Breast epithelium (tissue), 4 donors: ENCODE measurements around the gene TBX6. TPM values are rescaled to one million over a fixed set of nuclear protein-coding genes. Genes with fewer than 3 reads are reported as not detected.

Experiments
- DNase-seq, 2 donors: peaks; one replicate each; pipeline ENCODE4 v3.0.0-alpha.2; 2019; ENCODE audit warnings: low spot score in 2 of 2
- H3K27ac ChIP-seq, 2 donors: fragments of 200-600 bp; sonication (generic) in 1 of 2; one replicate each; pipeline ENCODE4 v1.5.1; 2016 to 2019; ENCODE audit warnings: mild to moderate bottlenecking in 1 of 2
- H3K27me3 ChIP-seq, 2 donors: fragments of 200-600 bp; sonication (generic) in 1 of 2; one replicate each; pipeline versions ENCODE4 v1.5.1 to v1.6.0; 2017 to 2019; ENCODE audit warnings: control low read depth in 1 of 2, mild to moderate bottlenecking in 1 of 2
- H3K36me3 ChIP-seq: fragments of 200-600 bp; one replicate; pipeline ENCODE4 v1.5.1; 2019
- H3K4me1 ChIP-seq, 2 donors: fragments of 200-600 bp; sonication (generic); one replicate each; pipeline ENCODE4 v1.5.1; 2016 to 2019; ENCODE audit warnings: control low read depth in 1 of 2
- H3K4me3 ChIP-seq, 3 donors: fragments of 200-600 bp; sonication (generic); 1 replicate in 2 of 3; 2 replicates in 1 of 3; pipeline ENCODE4 v1.5.1; 2016 to 2019; ENCODE audit warnings: mild to moderate bottlenecking in 3 of 3, moderate library complexity in 2 of 3
- H3K9me3 ChIP-seq, 2 donors: fragments of 200-600 bp; sonication (generic) in 1 of 2; one replicate each; pipeline ENCODE4 v1.5.1; 2016 to 2019; ENCODE audit warnings: control low read depth in 1 of 2
- POLR2A ChIP-seq: fragments of 450-650 bp; IDR thresholded peaks from one replicate; pipeline ENCODE4 v1.6.1; 2016; ENCODE audit warnings: antibody characterized with exemption, mild to moderate bottlenecking, moderate library complexity
- POLR2AphosphoS5 ChIP-seq, 3 donors: sonication (generic); formaldehyde crosslinking; IDR thresholded peaks; one replicate each; pipeline ENCODE4 v1.6.1; 2017; ENCODE audit warnings: antibody characterized with exemption in 3 of 3
- intact Hi-C: fragments of 100-400 bp; cut with DNase I; formaldehyde crosslinking; loops from one replicate; pipeline ENCODE4 v1.15.1; 2023; ENCODE audit warnings: low total_unique reads
- total RNA-seq, 3 donors: library from RNA; depleted of rRNA; stranded (reverse); fragments of >200 nt; gene quantifications; one replicate each; pipeline ENCODE4 v1.1.0, GENCODE V29; 2016
- TF ChIP-seq, protein P1 (sequence below), 3 donors: fragments of 450-650 bp; IDR thresholded peaks; one replicate each; pipeline ENCODE4 v1.5.1; 2016 to 2017; ENCODE audit warnings: antibody characterized with exemption in 3 of 3, mild to moderate bottlenecking in 3 of 3, moderate library complexity in 3 of 3

Gene TBX6
- total RNA-seq, 3 donors from 2014 or later = 0.73 to 0.98 (median 0.80) TPM

DNA sequence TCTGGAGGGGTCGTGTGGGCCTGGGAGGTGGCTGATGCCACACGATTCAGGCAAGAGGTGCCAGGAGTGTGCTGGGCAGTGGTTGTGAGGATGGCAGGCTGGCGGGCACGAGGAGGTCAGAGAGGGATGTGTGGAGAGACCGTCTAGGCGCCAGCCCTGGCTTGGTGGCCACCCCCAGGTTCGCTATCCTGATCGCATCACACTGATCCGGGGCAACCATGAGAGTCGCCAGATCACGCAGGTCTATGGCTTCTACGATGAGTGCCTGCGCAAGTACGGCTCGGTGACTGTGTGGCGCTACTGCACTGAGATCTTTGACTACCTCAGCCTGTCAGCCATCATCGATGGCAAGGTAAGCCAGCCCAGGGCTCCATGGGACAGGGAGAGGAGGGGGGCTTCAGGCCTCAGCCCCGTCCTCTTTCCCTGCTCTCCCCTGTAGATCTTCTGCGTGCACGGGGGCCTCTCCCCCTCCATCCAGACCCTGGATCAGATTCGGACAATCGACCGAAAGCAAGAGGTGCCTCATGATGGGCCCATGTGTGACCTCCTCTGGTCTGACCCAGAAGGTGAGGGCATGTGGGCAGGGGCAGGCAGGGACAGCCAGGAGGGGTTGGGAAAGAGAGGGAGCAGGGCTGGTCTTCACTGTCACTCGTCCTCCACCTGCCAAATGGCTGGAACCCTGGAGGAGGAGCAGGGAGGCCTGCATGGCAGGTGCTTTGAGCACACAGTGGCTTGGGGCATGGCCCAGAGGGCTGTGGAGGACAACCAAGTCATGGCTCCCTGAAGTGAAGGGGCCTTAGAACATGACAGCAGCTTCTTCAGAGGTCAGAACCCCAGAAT lies 8.3 kb downstream of the TBX6 start:
- H3K36me3 ChIP-seq = peaks cover 18% of the 10 kb centered on the region

DNA sequence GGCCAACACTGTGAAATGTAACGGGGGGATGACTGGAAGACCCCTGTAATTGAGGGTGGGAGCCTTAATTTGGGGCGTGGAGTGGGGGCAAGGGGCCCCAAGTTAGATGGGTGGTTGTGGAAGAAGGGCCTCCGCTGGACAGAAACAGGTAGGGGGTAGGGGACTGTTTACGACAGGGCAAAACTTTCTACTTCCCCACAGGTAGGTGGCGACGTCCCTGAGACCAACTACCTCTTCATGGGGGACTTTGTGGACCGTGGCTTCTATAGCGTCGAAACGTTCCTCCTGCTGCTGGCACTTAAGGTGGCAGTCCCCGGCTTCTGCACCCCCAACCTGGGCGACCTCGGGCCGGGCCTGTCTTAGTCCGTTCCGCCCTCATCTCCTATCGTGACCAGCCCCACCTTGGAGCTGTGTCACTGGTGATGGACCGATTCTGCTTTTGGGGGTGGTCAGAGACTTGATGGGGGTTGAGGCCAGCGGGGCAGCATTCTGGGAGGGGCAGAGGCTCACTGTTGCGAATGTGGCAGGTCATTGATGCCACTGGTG lies 9.1 kb downstream of the TBX6 start:
- no peaks in the 10 kb centered on the region for H3K27me3 ChIP-seq
- peaks cover 0 to 6% of the 10 kb centered on the region in 2 donors for H3K4me1 ChIP-seq
- H3K36me3 ChIP-seq = peaks cover 18% of the 10 kb centered on the region
- H3K27ac ChIP-seq = no peak overlapping the region
- no peak for DNase-seq
- H3K4me3 ChIP-seq = no peak overlapping the region
- no peaks in the 10 kb centered on the region for H3K9me3 ChIP-seq
- no peak for TF ChIP-seq POLR2AphosphoS5 (IDR thresholded peaks at IDR 0.05)
- TF ChIP-seq POLR2A = no peak
- intact Hi-C loops = no loop called here

More for the DNA sequence above, 8.3 kb downstream of the TBX6 start:
- TF ChIP-seq POLR2AphosphoS5 (IDR thresholded peaks at IDR 0.05) (no peak), POLR2A (no peak)
- TF ChIP-seq, protein P1, sequence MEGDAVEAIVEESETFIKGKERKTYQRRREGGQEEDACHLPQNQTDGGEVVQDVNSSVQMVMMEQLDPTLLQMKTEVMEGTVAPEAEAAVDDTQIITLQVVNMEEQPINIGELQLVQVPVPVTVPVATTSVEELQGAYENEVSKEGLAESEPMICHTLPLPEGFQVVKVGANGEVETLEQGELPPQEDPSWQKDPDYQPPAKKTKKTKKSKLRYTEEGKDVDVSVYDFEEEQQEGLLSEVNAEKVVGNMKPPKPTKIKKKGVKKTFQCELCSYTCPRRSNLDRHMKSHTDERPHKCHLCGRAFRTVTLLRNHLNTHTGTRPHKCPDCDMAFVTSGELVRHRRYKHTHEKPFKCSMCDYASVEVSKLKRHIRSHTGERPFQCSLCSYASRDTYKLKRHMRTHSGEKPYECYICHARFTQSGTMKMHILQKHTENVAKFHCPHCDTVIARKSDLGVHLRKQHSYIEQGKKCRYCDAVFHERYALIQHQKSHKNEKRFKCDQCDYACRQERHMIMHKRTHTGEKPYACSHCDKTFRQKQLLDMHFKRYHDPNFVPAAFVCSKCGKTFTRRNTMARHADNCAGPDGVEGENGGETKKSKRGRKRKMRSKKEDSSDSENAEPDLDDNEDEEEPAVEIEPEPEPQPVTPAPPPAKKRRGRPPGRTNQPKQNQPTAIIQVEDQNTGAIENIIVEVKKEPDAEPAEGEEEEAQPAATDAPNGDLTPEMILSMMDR (IDR thresholded peaks at IDR 0.05) = no peak
- intact Hi-C loops = no loop called here
- H3K4me1 ChIP-seq = no peaks in the 10 kb centered on the region
- no peaks in the 10 kb centered on the region for H3K27me3 ChIP-seq
- no peak overlapping the region for H3K27ac ChIP-seq
- no peaks in the 10 kb centered on the region for H3K9me3 ChIP-seq
- no peak overlapping the region for H3K4me3 ChIP-seq
- no peak for DNase-seq

DNA sequence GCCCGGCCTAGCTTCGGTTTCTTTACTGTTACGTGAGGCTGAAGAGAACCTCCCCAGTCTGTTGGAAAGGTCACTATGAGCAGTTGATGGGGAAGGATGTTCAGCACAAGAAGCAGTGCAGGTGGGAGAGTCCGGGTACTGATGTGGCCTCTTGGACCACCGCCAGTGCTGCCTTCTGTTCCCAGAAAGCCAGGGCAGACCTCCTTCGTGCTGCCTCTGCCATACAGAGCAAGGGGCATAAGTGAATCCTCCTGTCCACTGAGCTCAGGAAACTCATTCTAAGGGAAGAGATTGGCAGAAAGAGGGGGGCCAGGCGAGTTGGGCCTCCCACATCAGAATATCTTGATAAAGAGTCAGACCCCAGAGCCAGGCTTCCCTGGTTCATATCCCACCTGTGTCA lies 12.2 kb downstream of the TBX6 start:
- no peaks in the 10 kb centered on the region for H3K9me3 ChIP-seq
- TF ChIP-seq POLR2AphosphoS5 (IDR thresholded peaks at IDR 0.05) = no peak
- TF ChIP-seq POLR2A = no peak
- TF ChIP-seq, protein P1 (IDR thresholded peaks at IDR 0.05) = no peak
- no peaks in the 10 kb centered on the region for H3K27me3 ChIP-seq
- no peak overlapping the region for H3K27ac ChIP-seq
- DNase-seq = no peak
- intact Hi-C loops = no loop called here
- H3K4me1 ChIP-seq = peaks cover 0 to 17% of the 10 kb centered on the region in 2 donors
- peaks cover 18% of the 10 kb centered on the region for H3K36me3 ChIP-seq
- H3K4me3 ChIP-seq = no peak overlapping the region

DNA sequence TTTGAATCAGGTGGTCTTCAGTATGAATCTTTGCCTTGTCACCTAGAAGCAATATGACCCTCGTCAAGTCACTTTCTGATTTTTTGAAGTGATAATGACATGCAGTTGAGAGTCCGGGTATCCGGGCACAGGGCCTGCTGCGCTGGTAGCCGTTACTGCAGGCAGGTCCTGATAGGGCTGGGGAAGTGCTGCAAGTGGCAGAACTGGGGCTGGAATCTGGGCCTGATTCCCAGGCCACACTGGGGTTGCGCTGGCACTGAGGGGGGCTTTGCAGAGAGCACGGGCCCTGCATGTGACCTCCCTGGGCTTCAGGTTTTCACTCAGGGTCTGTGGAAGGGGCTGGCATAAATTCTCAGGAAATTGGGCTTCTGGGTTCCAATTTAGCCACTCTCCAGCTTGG lies 13.0 kb downstream of the TBX6 start:
- no peak overlapping the region for H3K27ac ChIP-seq
- H3K36me3 ChIP-seq = peaks cover 18% of the 10 kb centered on the region
- no peak for DNase-seq
- no peaks in the 10 kb centered on the region for H3K27me3 ChIP-seq
- no peaks in the 10 kb centered on the region for H3K9me3 ChIP-seq
- peaks cover 0 to 17% of the 10 kb centered on the region in 2 donors for H3K4me1 ChIP-seq
- intact Hi-C loops = no loop called here
- H3K4me3 ChIP-seq = no peak overlapping the region
- TF ChIP-seq POLR2A (no peak), POLR2AphosphoS5 (IDR thresholded peaks at IDR 0.05) (no peak)
- TF ChIP-seq, protein P1 (IDR thresholded peaks at IDR 0.05) = no peak

DNA sequence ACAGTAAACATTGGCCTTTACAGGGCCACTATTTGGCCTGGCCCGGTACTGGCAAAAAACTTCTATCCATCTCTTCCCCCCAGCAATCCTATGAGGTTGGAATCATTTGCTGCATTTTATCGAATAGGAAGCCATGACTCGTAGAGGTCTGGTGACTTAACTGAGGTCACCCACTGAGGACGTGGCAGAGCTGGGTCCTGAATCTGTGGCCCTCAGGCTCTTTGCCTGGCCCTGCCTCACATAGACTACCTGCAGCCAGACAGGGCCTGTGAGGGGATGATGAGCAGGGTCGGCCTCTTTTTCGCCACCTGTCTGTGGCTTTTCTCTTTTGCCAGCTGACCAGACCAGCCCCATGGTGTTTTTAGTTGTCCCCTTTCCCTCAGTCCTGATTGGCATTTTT lies 14.1 kb downstream of the TBX6 start:
- DNase-seq = no peak
- Histone ChIP-seq H3K4me3 (peak overlapping the region in 1 of 3 donors; percentile 76), H3K27me3 (no peaks in the 10 kb centered on the region), H3K36me3 (peaks cover 8% of the 10 kb centered on the region), H3K4me1 (peaks cover 0 to 17% of the 10 kb centered on the region in 2 donors), H3K9me3 (no peaks in the 10 kb centered on the region), H3K27ac (peak overlapping the region; percentile 4 to 21)
- intact Hi-C loops = no loop called here
- TF ChIP-seq POLR2A = no peak
- TF ChIP-seq POLR2AphosphoS5 (IDR thresholded peaks at IDR 0.05) = no peak
- TF ChIP-seq, protein P1 (IDR thresholded peaks at IDR 0.05) = no peak
